GM10847 (cell line): ENCODE data around the gene SLC1A5.

Experiments
- POLR2A ChIP-seq: IDR thresholded peaks from 2 replicates; pipeline ENCODE4 v1.6.1; 2011; ENCODE audit not compliant: insufficient read length; ENCODE audit errors: extremely low read depth

SLC1A5 gene

GRCh38 chr19:46736531-46737297, 51.7 kb downstream of the SLC1A5 start:
- no peak for TF ChIP-seq POLR2A

DNA sequence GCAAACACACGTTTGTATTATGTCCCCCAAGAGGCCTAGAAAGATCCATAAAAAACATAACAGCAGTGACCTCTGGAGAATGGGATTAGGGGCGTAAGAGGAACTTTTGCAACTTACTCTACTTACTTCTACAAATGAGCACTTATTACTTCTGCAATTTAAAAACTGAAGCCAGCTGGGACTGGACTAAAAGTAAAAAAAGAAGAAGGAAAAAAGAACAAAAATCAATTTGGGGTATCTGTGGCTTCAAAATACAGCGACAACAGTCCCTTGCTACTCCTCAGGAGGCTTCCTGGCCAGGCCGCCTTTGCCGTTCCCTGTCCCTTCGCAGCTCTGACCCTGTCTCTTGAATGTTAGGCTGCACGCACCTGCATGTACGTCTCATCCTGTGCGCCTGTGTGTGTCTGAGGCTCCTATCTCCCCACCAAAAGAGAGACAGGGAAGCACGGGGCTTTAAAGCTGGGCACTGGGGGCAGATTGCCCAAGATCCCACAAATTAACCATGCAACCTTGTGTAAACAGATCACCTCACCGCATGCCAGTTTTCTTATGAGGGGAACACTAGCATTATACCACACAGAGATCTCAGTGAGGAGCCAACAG, 54.6 kb downstream of the SLC1A5 start:
- no peak for TF ChIP-seq POLR2A

GRCh38 chr19:46732966-46733689, 55.3 kb downstream of the SLC1A5 start:
- TF ChIP-seq POLR2A, result no peak

GRCh38 chr19:46732172-46732938, 56.0 kb downstream of the SLC1A5 start:
- TF ChIP-seq POLR2A, result no peak

DNA sequence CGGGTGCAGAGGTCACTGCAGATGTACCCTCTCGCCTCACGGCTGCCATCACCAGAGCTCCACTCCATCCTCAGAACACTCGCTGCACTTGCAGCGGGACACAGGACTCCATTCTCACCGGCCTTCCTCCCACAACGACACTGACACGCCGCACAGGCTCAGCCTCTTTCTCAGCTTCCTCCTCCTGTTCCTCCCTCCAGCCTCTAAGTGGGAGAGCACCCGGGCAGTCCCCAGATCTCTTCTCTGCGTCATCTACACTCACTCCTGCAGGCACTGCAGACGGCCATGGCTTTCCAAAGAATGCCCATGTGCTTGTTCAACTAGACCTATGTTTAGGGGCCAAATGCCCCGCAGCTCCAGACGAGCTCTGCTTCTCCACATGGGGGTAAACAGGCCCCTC, 56.8 kb downstream of the SLC1A5 start:
- no peak for TF ChIP-seq POLR2A

DNA sequence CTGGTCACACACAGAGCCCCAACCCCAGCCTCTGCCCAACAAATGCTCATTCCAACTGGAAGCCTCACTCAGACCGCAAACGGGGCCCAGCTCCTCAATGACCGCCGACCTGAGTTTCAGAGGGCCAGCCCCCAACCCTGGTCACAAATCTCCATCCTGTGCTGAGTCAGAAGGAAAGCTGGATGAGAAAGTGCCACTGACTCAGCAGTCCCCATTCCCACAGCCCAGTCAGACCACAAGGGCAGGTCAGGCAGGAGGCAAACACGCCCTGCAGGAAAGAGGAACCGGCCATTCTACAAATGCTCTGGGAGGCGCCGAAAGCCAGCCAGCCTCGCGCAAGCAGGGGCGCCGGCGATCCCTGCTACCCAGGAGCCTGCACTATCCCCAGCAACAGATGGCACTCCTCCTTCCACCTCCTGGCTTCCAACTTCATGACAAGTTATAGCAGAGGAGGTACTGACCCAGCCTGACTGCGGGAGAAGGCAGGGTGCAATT, 57.3 kb downstream of the SLC1A5 start:
- no peak for TF ChIP-seq POLR2A

DNA sequence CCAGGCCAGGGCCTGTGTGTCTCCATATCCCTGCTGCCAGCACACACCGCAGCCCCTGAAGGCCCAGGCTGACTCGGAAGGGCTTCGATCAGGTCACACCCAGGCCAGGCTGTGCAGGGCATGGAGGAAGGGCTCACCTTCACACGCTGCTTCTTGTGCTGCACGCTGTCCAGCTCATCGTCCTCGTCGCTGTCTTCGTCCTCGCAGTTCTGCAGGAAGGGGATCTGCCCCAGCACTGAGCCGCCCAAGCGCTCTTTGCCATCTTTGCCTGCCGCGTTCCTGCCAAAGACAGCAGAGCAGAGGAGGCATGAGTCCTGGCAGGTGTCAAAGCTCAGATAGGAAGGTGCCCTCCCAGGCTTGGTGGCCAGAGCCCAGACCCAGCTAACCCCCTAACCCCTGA, 57.8 kb downstream of the SLC1A5 start:
- TF ChIP-seq POLR2A, result no peak

DNA sequence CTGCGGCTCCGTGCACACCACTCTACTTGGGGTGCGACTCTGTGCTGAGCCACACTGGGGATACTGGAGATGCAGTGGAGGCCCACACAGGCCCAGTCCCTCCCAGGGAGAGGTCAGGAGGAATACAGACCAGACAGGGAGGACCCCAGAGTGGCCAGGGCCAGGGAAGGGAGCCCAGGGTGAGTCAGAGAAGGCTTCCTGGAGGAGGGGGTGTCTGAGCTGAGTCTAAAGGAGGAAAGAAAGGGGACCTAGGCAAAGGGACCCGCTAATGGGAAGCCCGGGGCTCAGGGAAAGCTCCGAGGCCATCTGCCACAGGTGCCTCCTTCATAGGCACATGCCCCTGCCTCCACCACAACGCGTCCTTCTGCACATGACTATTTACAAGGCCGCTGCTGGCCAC, 58.2 kb downstream of the SLC1A5 start:
- TF ChIP-seq POLR2A, result no peak

DNA sequence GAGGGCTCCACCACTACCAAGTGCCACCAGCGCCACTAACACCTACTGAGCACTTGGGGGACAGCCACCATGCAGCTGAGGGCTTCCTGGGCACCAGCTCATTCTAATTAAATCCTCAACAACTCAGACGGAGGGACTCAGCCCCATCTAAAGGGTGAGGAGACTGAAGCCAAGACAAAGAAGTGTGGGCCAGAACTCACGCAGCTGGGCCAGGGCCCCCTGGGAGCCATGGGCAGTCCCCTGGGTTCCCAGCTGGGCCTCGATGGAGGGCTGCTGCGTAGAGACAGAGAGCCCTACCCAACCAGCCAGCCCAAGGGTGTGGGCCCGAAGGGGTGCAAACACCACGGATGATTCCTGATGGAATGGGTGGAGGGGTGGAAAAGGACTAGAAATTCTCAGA, 58.7 kb downstream of the SLC1A5 start:
- no peak for TF ChIP-seq POLR2A

DNA sequence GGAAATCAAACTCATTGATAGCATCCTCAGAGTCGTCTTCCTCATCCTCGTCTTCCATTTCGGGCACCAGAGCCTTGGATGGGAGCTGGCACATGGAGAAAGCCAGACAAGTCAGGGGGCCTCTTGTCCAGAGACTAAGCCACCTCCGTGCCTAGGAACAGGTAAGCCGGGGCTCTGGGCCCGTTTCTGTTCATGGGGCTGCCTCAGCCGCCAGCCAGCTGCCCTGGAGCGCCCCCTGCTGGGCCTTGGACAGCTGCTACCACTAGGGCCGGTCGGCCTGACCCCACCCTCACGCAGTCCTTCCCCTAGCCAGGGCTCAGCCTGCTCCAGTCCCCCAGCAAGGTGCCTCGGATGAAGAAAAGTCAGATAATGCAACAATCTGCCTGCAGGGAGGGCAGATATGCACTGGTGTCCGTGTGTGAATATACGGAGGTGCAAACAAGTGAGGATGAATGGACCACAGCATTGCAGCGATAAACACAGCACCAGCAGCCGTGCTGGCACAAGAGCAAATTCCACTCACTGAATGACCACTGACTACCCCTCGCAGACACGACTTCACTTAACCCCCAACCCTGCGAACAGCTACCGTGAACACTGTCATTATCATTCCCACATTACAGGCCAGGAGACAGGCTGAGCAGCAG, 59.6 kb downstream of the SLC1A5 start:
- no peak for TF ChIP-seq POLR2A

DNA sequence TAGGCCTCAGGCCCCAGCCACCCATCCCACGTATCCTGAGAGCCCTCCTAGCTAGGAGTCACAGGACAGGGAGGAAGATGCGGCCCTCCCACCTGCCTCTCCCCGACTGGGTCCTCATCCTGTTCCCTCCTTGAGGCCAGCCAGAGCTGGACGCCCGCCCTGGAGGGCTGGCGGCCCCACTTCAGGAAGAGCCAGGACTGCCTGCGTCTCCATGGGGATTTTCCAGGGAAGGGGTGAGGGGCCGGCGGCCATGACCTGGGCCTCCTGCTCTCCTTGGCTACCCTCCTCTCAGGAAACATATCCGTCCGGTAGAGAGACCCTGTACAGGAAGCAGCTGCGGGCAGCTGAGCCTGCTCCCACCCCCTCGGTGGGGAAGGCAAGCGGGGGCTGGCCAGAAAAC, 60.2 kb downstream of the SLC1A5 start:
- TF ChIP-seq POLR2A, result no peak

GRCh38 chr19:46727757-46728156, 60.6 kb downstream of the SLC1A5 start:
- no peak for TF ChIP-seq POLR2A

DNA sequence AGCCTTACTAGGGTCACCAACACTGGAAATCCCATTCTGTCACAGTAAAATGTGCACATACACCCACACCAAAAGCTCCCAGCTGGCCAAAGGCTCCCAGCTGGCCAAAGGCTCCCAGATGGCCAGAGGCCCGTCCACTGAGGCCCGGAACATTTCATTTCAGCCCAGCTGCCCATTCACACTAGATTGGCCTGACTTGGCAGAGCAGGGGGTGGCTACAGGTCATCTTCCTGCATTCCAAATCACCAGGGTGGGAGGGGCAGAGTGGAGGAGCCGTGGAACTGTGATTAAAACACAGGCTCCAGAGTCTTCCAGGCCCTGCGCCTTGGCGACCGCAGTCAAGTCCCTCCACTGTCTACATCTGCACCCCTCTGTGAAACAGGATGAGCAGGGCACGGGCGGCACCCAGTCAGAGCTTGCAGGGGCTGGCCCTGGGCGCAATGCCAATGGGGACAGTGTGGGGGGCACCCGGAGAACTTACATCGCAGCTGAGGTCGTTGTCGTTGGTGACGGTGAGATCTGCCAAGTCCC, 61.4 kb downstream of the SLC1A5 start:
- no peak for TF ChIP-seq POLR2A

GRCh38 chr19:46726551-46726950, 61.8 kb downstream of the SLC1A5 start:
- TF ChIP-seq POLR2A, result no peak
